AG09309 (cell line): ENCODE measurements around the gene TNIP1.

ENCODE experiments used
- DNase-seq: peaks from one replicate; pipeline ENCODE4 v3.0.0-alpha.2; 2010; ENCODE audit warnings: low read depth
- H3K4me3 ChIP-seq: 2 replicates; pipeline ENCODE4 v1.5.1; 2011; ENCODE audit warnings: mild to moderate bottlenecking, low read depth, low read length, moderate library complexity; ENCODE audit not compliant: control insufficient read depth
- CTCF ChIP-seq: IDR thresholded peaks from 2 replicates; pipeline ENCODE4 v1.5.1; 2011; ENCODE audit warnings: mild to moderate bottlenecking, low read depth, low read length, inconsistent platforms; ENCODE audit not compliant: insufficient read depth, control insufficient read depth; ENCODE audit errors: missing control alignments

Gene TNIP1

GRCh38 chr5:151094030-151094851 lies 13.4 kb upstream of the TNIP1 start:
- no peak for DNase-seq
- H3K4me3 ChIP-seq = no peak overlapping the region
- TF ChIP-seq CTCF = no peak

GRCh38 chr5:151093476-151093889 lies 12.6 kb upstream of the TNIP1 start:
- peak; percentile 92 for DNase-seq
- peak; percentile 36 for TF ChIP-seq CTCF
- H3K4me3 ChIP-seq = no peak overlapping the region

GRCh38 chr5:151092762-151093161 lies 11.9 kb upstream of the TNIP1 start:
- H3K4me3 ChIP-seq = no peak overlapping the region
- DNase-seq = peak; percentile 62
- TF ChIP-seq CTCF = no peak

GRCh38 chr5:151089726-151090125 lies 8.9 kb upstream of the TNIP1 start:
- no peak for TF ChIP-seq CTCF

GRCh38 chr5:151088986-151089385 lies 8.2 kb upstream of the TNIP1 start:
- TF ChIP-seq CTCF = no peak
- no peak for DNase-seq
- no peak overlapping the region for H3K4me3 ChIP-seq

More at GRCh38 chr5:151089726-151090125, 8.9 kb upstream of the TNIP1 start:
- H3K4me3 ChIP-seq = no peak overlapping the region
- no peak for DNase-seq

- TF ChIP-seq CTCF = no peak
- no peak overlapping the region for H3K4me3 ChIP-seq
- DNase-seq = no peak
These were observed 6.7 kb upstream of the TNIP1 start for GRCh38 chr5:151087486-151087885.
